Activated CD4-positive, alpha-beta T cell treated with anti-CD3 and anti-CD28 coated beads for 36 hours (primary cell): ENCODE measurements around the gene ABO. TPM values are rescaled to one million over a fixed set of nuclear protein-coding genes. Genes with fewer than 3 reads are reported as not detected.
A peak's percentile ranks its signal among the peaks of the same experiment; 100 is the strongest.
"Not testable (repeated sequence)": the region's sequence is repeated elsewhere in the genome, so short reads cannot be mapped to it uniquely, and the experiment has no call there.

Experiments used
- ATAC-seq: fragments of 200-7000 bp; cut with Tn5 transposase; one replicate; pipeline ENCODE4 v1.10.0; 2021; ENCODE audit warnings: mild to moderate bottlenecking, moderate library complexity
- CTCF ChIA-PET: fragments of 350-600 bp; sonication (Branson Sonifier 250); formaldehyde crosslinking; loops from one replicate; lab custom pipeline; 2021; ENCODE audit warnings: antibody characterized with exemption; lab: Charles Lee
- POLR2A ChIA-PET: fragments of 350-600 bp; sonication (Branson Sonifier 250); formaldehyde crosslinking; loops from one replicate; lab custom pipeline; 2021; ENCODE audit warnings: antibody characterized with exemption, inconsistent platforms; lab: Charles Lee
- DNase-seq: peaks from one replicate; pipeline ENCODE4 v3.0.0-alpha.2; 2020
- H3K27ac Mint-ChIP-seq: one replicate; pipeline ENCODE4 v1.8.0; 2021; ENCODE audit warnings: mixed read lengths
- H3K27me3 Mint-ChIP-seq: one replicate; pipeline ENCODE4 v1.8.0; 2021; ENCODE audit warnings: mixed read lengths
- H3K36me3 Mint-ChIP-seq: one replicate; pipeline ENCODE4 v1.8.0; 2021; ENCODE audit warnings: low read depth, mixed read lengths
- H3K4me1 Mint-ChIP-seq: one replicate; pipeline ENCODE4 v1.8.0; 2021; ENCODE audit warnings: mixed read lengths
- H3K4me3 Mint-ChIP-seq: one replicate; pipeline ENCODE4 v1.8.0; 2021; ENCODE audit warnings: mild to moderate bottlenecking, moderate library complexity, mixed read lengths
- H3K9me3 Mint-ChIP-seq: one replicate; pipeline ENCODE4 v1.8.0; 2021; ENCODE audit warnings: low read depth, mixed read lengths
- intact Hi-C, 2 experiments: fragments of 100-400 bp; cut with DNase I in 1 of 2; cut with micrococcal nuclease in 1 of 2; formaldehyde crosslinking; loops; one replicate each; pipeline versions ENCODE4 v1.14.2 to v1.15.1; 2022 to 2024; cut with DNase I, micrococcal nuclease
- total RNA-seq, 2 experiments: library from RNA; stranded (reverse); gene quantifications; one replicate each; pipeline ENCODE4 v1.2.3, GENCODE V29; 2021

Gene ABO
- total RNA-seq, 2 experiments from 2014 or later = 0.09 TPM; not detected in 1

DNA sequence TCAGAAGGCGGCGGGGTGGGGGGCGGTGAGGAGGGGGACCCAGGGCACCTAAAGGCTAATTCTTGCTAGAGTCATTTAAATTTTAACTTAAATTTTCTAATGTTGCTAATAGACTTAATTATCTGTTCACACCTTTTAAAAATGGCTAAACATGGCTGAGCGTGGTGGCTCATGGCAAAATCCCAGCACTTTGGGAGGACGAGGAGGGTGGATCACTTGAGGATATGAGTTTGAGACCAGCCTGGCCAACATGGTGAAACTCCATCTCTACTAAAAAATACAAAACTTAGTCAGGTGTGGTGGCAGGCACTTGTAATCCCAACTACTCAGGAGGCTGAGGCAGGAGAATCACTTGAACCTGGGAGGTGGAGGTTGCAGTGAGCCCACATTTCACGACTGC is 23.8 kb downstream of the ABO start:
- H3K9me3 Mint-ChIP-seq, POLR2A ChIA-PET: not testable (repeated sequence)
- CTCF ChIA-PET = interaction anchor here (1.6 to 2.3 kb wide), 2 partner anchors 10 to 12 kb away, joined by 3 to 8 read pairs; no protein-coding TSS in a partner anchor

DNA sequence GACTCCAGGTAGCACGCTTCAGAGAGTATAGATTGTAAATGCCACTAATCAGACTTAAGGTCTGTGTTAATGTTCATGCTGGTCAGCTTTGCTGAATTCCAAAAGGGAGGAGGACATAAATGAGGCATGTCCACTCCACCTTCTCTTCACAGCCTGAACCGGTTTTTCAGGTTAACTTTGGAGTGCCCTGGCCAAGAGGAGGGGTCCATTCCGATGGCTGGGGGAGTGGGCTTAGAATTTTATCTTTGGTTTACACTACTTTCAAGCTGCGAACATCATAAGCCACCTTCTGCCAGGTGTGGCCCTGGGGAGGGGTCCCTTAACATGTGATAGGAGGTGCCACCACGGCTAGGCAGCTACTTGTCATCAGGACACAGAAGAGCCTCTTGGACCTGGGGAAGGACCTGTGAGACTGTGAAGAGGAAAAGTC is 24.2 kb downstream of the ABO start:
- Mint-ChIP-seq H3K27ac (no peak overlapping the region), H3K4me1 (no peaks in the 10 kb centered on the region), H3K27me3 (peaks cover 3% of the 10 kb centered on the region), H3K9me3 (no peaks in the 10 kb centered on the region), H3K4me3 (no peak overlapping the region), H3K36me3 (no peaks in the 10 kb centered on the region)
- DNase-seq (no peak), ATAC-seq (no peak)
- ChIA-PET POLR2A (no interaction called here), CTCF (interaction anchor here (1.6 kb wide), 1 partner anchor 10 kb away, joined by 3 read pairs; no protein-coding TSS in a partner anchor)
- intact Hi-C loops = no loop called here

More for the DNA sequence above, 23.8 kb downstream of the ABO start:
- H3K27me3 Mint-ChIP-seq, H3K4me1 Mint-ChIP-seq, H3K27ac Mint-ChIP-seq, ATAC-seq, DNase-seq, H3K4me3 Mint-ChIP-seq, H3K36me3 Mint-ChIP-seq, intact Hi-C loops: not testable (repeated sequence)

DNA sequence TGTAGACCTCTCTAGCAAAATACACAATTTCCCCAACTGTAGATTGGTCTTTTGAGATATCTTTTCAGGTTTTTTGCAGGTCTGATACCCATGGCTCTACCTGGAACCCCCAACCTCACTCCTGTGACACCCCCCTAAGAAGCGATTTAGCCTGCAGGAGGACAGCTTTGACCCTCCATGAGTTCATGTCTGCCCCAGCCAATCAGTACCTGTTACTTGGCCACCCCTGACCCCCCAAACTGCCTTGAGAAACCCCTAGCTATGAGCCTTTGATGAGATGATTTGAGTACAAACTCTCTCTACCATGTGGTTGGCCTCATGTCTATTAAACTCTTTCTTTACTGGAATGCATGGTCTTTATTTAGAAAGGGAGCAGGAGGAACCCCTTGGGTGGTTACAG is 25.7 kb downstream of the ABO start:
- H3K4me3 Mint-ChIP-seq = no peak overlapping the region
- H3K9me3 Mint-ChIP-seq = no peaks in the 10 kb centered on the region
- H3K36me3 Mint-ChIP-seq = no peaks in the 10 kb centered on the region
- no peaks in the 10 kb centered on the region for H3K4me1 Mint-ChIP-seq
- intact Hi-C loops = no loop called here
- ChIA-PET POLR2A (no interaction called here), CTCF (interaction anchor here (1.4 kb wide), 1 partner anchor 10 kb away, joined by 8 read pairs; no protein-coding TSS in a partner anchor)
- H3K27me3 Mint-ChIP-seq = peaks cover 3% of the 10 kb centered on the region
- ATAC-seq = no peak
- DNase-seq = no peak
- H3K27ac Mint-ChIP-seq = no peak overlapping the region

DNA sequence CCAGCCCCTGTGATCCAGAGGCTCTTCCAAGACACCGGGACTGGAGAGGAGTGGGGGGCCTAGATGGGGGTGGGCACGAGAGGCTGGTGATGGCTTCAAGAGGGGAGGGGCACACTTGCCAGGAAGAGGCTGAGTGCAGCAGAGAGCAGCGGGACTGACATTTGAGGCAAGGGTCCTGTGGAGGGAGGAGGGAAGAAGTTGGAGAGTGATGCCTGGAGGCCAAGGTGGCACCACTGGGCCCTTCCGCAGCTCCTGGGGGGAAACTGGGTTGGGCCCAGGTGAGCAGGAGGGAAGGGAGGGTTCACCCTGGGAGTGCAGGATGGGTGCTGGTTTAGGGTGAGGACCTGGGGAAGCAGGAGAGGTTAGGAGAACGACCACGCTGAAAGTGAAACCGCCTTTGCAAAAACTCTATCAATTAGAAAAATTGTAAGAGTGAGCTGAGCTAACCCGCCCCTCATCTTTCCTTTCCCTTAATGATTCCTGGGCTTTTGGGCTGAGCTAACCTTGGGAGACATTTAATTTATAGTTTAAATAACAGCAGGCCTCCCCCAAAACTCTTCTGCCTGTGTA is 26.2 kb downstream of the ABO start:
- H3K4me1 Mint-ChIP-seq = no peaks in the 10 kb centered on the region
- intact Hi-C loops = no loop called here
- ChIA-PET CTCF (interaction anchor here (0.6 to 1.4 kb wide), 3 partner anchors 10 to 1029 kb away, joined by 3 to 8 read pairs (median 3); no protein-coding TSS in a partner anchor), POLR2A (no interaction called here)
- DNase-seq (no peak), ATAC-seq (no peak)
- H3K36me3 Mint-ChIP-seq = no peaks in the 10 kb centered on the region
- H3K9me3 Mint-ChIP-seq = no peaks in the 10 kb centered on the region
- H3K27me3 Mint-ChIP-seq = peaks cover 3% of the 10 kb centered on the region
- no peak overlapping the region for H3K27ac Mint-ChIP-seq
- H3K4me3 Mint-ChIP-seq = no peak overlapping the region

DNA sequence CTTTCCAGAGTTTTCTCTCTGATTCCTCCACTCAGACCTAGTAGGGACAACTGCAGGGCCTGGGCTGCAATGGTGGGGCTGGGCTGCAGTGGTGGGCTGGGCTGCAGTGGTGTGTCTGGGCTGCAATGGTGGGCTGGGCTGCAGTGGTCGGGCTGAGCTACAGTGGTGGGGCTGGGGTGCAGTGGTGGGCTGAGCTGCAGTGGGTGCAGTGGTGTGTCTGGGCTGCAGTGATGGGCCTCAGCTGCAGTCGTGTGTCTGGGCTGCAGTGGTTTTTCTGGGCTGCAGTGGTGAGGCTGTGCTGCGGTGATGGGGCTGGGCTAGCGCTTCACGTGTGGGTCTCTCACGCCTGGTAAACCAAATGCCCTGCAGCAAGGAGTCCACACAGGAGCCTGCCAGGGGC is 27.4 kb downstream of the ABO start:
- H3K27ac Mint-ChIP-seq = no peak overlapping the region
- intact Hi-C loops = no loop called here
- POLR2A ChIA-PET = no interaction called here
- no peaks in the 10 kb centered on the region for H3K4me1 Mint-ChIP-seq
- CTCF ChIA-PET = interaction anchor here (1.1 to 1.2 kb wide), 2 partner anchors 9 to 14 kb away, joined by 3 to 5 read pairs; no protein-coding TSS in a partner anchor
- no peak for DNase-seq
- no peak overlapping the region for H3K4me3 Mint-ChIP-seq
- no peaks in the 10 kb centered on the region for H3K36me3 Mint-ChIP-seq
- H3K9me3 Mint-ChIP-seq = no peaks in the 10 kb centered on the region
- no peak for ATAC-seq
- peaks cover 5% of the 10 kb centered on the region for H3K27me3 Mint-ChIP-seq

DNA sequence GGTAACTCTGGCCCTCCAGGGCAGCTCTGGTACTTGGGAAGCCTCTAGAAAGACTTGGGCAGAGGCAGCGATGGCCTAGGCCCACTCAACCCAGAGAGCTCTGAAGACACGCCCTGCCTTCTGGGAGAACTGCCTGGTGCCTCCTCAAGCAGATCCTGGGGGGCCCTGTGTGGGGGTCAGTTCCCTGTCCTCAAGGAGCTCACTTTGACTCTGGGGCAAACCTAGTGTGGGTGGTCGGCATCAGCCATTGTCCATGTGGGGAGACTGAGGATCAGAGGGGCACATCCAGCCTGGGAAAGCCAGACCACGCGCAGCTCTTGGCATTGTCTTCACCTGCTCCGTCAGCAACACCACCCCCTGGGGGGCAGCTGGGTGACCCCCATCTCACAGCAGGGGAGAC is 28.0 kb downstream of the ABO start:
- intact Hi-C loops = no loop called here
- no peak for ATAC-seq
- DNase-seq = no peak
- CTCF ChIA-PET = interaction anchor here (1.1 to 1.2 kb wide), 2 partner anchors 8 to 15 kb away, joined by 3 to 5 read pairs; no protein-coding TSS in a partner anchor
- Mint-ChIP-seq H3K27me3 (peaks cover 5% of the 10 kb centered on the region), H3K4me1 (no peaks in the 10 kb centered on the region), H3K9me3 (no peaks in the 10 kb centered on the region), H3K27ac (no peak overlapping the region), H3K36me3 (no peaks in the 10 kb centered on the region), H3K4me3 (no peak overlapping the region)
- POLR2A ChIA-PET = no interaction called here

DNA sequence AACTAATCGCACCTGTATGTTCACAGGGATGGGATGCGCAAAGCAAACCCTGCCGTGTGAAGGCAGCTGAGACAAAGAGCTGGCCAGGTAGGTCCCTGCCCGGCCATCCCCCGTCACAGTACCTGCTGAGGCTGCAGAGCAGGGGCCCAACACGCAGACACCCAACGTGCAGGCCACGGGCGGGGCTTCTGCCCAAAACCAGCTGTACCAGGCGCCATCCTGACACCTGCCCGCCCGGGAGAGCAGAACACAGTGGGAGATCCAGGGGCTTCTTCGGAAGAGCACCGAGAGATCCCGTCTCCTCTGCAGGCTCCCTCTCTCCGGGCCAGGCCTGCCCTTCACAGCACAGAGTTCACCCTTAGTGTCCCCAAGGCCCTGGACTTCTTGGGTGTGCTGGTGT is 28.4 kb downstream of the ABO start:
- H3K36me3 Mint-ChIP-seq = no peaks in the 10 kb centered on the region
- H3K9me3 Mint-ChIP-seq = no peaks in the 10 kb centered on the region
- DNase-seq = no peak
- POLR2A ChIA-PET = no interaction called here
- ATAC-seq = no peak
- CTCF ChIA-PET = interaction anchor here (1.2 kb wide), 1 partner anchor 8 kb away, joined by 5 read pairs; no protein-coding TSS in a partner anchor
- intact Hi-C loops = no loop called here
- H3K4me1 Mint-ChIP-seq = no peaks in the 10 kb centered on the region
- H3K27ac Mint-ChIP-seq = no peak overlapping the region
- H3K4me3 Mint-ChIP-seq = no peak overlapping the region
- peaks cover 5% of the 10 kb centered on the region for H3K27me3 Mint-ChIP-seq

DNA sequence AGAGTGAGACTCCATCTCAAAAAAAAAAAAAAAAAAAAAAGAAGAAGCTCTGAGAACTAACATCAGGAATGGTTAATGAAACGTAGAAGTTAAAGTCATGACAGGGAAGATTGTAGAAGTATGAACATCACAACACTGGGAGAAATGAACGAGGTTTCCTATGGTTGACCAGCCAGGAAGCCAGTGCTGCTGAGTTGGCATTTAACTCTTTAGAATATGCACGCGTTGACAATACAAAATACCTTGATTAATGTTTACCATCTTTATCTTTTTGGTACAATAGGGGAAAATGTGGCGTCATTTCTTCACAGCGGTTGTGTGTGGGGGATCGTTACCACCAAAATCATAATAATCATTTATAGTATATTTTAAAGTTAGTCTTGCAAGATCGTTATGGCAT is 32.0 kb downstream of the ABO start:
- H3K36me3 Mint-ChIP-seq = no peaks in the 10 kb centered on the region
- intact Hi-C loops = no loop called here
- ATAC-seq (no peak), DNase-seq (no peak)
- peaks cover 3% of the 10 kb centered on the region for H3K27me3 Mint-ChIP-seq
- H3K4me1 Mint-ChIP-seq = peaks cover 7% of the 10 kb centered on the region
- H3K9me3 Mint-ChIP-seq = no peaks in the 10 kb centered on the region
- ChIA-PET POLR2A (no interaction called here), CTCF (interaction anchor here (1.5 kb wide), 1 partner anchor 87 kb away, joined by 7 read pairs; no protein-coding TSS in a partner anchor)
- no peak overlapping the region for H3K4me3 Mint-ChIP-seq
- H3K27ac Mint-ChIP-seq = no peak overlapping the region

DNA sequence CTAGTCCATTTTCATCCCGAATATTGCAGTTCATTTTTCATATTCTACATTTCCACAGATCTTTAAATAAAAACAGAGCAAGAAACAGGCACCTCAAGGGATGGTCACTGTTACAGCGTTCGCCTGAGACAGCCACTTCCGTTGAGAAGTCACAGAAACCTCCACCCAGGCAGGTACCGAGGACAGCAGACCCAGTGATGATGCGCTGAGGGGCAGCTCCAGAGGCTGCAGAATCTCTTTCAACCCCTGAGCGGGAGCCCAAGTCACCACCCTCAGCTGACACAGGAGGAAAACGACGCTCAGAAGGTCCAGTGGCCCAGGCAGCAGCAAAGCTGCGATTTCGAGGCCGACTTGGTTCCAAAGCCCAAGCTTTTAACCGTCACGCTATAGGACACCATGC is 32.8 kb downstream of the ABO start:
- no peak overlapping the region for H3K4me3 Mint-ChIP-seq
- H3K27ac Mint-ChIP-seq = no peak overlapping the region
- CTCF ChIA-PET = no interaction called here
- H3K4me1 Mint-ChIP-seq = peaks cover 7% of the 10 kb centered on the region
- no peaks in the 10 kb centered on the region for H3K9me3 Mint-ChIP-seq
- ATAC-seq (no peak), DNase-seq (no peak)
- no peaks in the 10 kb centered on the region for H3K36me3 Mint-ChIP-seq
- intact Hi-C loops = no loop called here
- POLR2A ChIA-PET = no interaction called here
- peaks cover 5% of the 10 kb centered on the region for H3K27me3 Mint-ChIP-seq

DNA sequence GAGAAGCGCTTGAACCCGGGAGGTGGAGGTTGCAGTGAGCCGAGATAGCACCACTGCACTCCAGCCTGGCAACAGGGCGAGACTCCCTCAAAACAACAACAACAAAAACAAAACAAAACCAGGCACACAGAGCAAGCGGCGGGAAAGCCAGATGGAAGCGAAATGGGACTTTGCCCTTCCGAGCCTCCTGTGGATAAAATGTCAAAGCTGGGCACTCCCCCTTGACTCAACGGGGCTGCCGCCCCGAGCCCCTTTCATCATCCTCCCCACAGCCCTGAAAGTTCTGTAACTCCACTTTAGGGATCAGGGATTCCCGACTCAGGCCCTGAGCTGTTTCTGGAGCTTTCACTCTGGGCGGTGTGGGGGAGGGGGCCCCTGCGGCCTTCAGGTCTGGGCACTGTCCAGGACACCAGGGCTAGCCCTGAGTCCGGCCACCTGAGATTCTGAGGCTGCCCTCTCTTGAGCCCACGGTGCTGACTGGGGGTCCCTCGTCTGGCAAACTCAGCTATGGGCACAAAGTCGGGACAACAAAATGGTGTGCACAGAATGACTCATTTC is 35.4 kb downstream of the ABO start:
- peaks cover 7% of the 10 kb centered on the region for H3K4me1 Mint-ChIP-seq
- ChIA-PET POLR2A (no interaction called here), CTCF (interaction anchor here (0.6 to 2.3 kb wide), 16 partner anchors 8 to 246 kb away, joined by 3 to 14 read pairs (median 4); no protein-coding TSS in a partner anchor)
- no peaks in the 10 kb centered on the region for H3K36me3 Mint-ChIP-seq
- H3K9me3 Mint-ChIP-seq = no peaks in the 10 kb centered on the region
- ATAC-seq (no peak), DNase-seq (no peak)
- H3K27me3 Mint-ChIP-seq = peaks cover 5% of the 10 kb centered on the region
- H3K4me3 Mint-ChIP-seq = no peak overlapping the region
- H3K27ac Mint-ChIP-seq = no peak overlapping the region
- intact Hi-C loops = loop anchor here (1.0 to 5.0 kb wide), 5 partner anchors 52 to 247 kb away; no protein-coding TSS in a partner anchor

DNA sequence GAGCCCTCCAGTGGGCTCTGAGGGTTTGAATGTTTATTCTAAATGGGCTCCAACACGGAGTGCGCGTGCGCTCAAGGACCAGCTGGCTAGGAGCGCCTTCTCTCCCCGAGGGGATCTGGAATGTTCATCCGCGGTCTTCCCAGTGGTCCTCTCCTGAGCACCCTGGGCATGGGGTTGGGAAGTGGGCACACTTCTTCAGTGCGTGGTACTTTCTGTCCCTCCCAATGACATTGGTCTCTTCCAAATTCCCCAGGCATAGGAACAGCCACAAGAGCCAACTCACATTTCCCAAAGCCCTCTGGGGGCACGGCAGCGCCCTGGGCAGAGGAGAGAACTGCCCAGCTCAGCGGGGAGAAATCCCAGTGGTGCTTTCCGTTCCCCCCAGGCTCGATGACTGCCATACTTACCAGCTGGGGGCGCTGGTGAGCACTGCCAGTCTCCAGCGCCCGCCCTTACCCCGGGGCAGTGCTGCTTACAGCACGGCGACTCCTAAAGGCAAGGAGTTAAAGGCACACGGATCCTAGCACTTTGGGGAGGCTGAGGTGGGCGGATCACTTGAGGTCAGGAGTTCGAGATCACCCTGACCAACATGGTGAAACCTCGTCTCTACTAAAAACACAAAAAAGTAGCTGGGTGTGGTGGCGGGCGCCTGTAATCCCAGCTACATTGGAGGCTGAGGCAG is 36.0 kb downstream of the ABO start:
- Mint-ChIP-seq H3K27ac (no peak overlapping the region), H3K4me1 (peaks cover 7% of the 10 kb centered on the region), H3K4me3 (peak overlapping the region; percentile 52), H3K9me3 (no peaks in the 10 kb centered on the region), H3K36me3 (no peaks in the 10 kb centered on the region), H3K27me3 (peaks cover 5% of the 10 kb centered on the region)
- CTCF ChIA-PET = interaction anchor here (0.6 to 2.3 kb wide), 21 partner anchors 8 to 488 kb away, joined by 3 to 14 read pairs (median 3); no protein-coding TSS in a partner anchor
- POLR2A ChIA-PET = no interaction called here
- ATAC-seq (peak; percentile 97), DNase-seq (peak; percentile 88)
- intact Hi-C loops = loop anchor here (1.0 to 5.0 kb wide), 5 partner anchors 52 to 247 kb away; no protein-coding TSS in a partner anchor
